IPS-18a (cell line): ENCODE results near the gene GDF10.

Source experiments
- H3K27ac ChIP-seq: one replicate; pipeline ENCODE4 v1.5.1; 2013; ENCODE audit warnings: low read length
- H3K27me3 ChIP-seq: one replicate; pipeline ENCODE4 v1.6.1; 2013; ENCODE audit warnings: mild to moderate bottlenecking, low read length; ENCODE audit not compliant: control insufficient read depth, insufficient read depth
- H3K36me3 ChIP-seq: one replicate; pipeline ENCODE4 v1.6.1; 2013; ENCODE audit warnings: low read depth, low read length; ENCODE audit not compliant: control insufficient read depth
- H3K4me1 ChIP-seq: one replicate; pipeline ENCODE4 v1.6.1; 2013; ENCODE audit warnings: low read depth, low read length; ENCODE audit not compliant: control insufficient read depth
- H3K4me3 ChIP-seq: one replicate; pipeline ENCODE4 v1.5.1; 2013; ENCODE audit warnings: low read length
- H3K9ac ChIP-seq: one replicate; pipeline ENCODE4 v1.6.1; 2013; ENCODE audit warnings: mild to moderate bottlenecking, low read length, moderate library complexity
- H3K9me3 ChIP-seq: one replicate; pipeline ENCODE4 v1.6.1; 2013; ENCODE audit warnings: low read depth, low read length; ENCODE audit not compliant: control insufficient read depth

The GDF10 gene

DNA sequence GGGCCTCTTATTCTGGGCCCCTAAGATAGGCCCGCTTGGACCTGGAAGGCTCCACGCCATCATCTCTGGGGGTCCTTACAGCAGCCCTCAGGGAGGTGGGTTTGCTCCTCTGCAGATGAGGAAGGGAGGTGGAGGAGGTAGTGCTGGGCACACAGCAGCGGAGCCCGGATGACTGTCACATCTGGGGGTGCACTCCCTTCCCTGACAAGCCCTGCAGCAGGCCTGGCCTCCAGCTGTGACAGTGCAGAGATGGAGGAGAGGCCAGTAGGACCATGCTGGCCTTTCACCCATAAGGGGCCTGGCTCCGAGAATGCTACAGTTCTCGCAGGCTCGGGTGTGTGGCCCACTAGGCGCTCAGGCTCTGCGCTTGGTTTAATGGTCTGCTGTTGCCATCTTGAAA lies 31.5 kb downstream of the GDF10 start:
- Histone ChIP-seq H3K9me3 (no peaks in the 10 kb centered on the region), H3K36me3 (no peaks in the 10 kb centered on the region), H3K4me1 (no peaks in the 10 kb centered on the region), H3K27ac (no peak overlapping the region), H3K27me3 (no peaks in the 10 kb centered on the region), H3K9ac (no peak overlapping the region), H3K4me3 (no peak overlapping the region)

GRCh38 chr10:47331954-47332353 lies 32.0 kb downstream of the GDF10 start:
- Histone ChIP-seq H3K9ac (no peak overlapping the region), H3K36me3 (no peaks in the 10 kb centered on the region), H3K4me1 (no peaks in the 10 kb centered on the region), H3K27me3 (no peaks in the 10 kb centered on the region), H3K27ac (no peak overlapping the region), H3K9me3 (no peaks in the 10 kb centered on the region), H3K4me3 (no peak overlapping the region)

DNA sequence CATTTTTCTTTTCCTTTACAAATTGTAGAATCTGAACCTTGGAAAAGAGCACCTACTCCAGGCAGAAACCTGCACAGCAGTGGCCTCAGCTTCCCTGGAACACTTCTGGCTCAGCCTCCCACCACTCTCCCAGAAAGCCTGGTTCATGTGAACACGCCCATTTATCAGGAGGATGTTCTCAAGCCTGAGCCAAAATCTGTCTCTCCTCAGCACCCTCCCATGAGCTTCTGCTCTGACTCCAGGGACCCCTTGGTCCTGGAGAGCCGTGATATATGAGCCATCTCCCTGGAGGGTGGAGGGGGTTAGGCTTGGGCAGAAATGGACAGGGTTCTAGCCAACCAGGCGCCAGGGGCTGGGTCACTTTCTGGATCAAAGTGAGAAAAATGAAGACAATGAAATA lies 32.4 kb downstream of the GDF10 start:
- Histone ChIP-seq H3K9me3 (no peaks in the 10 kb centered on the region), H3K4me3 (no peak overlapping the region), H3K36me3 (no peaks in the 10 kb centered on the region), H3K4me1 (no peaks in the 10 kb centered on the region), H3K9ac (no peak overlapping the region), H3K27me3 (no peaks in the 10 kb centered on the region), H3K27ac (no peak overlapping the region)

- Histone ChIP-seq H3K4me1 (no peaks in the 10 kb centered on the region), H3K4me3 (no peak overlapping the region), H3K36me3 (no peaks in the 10 kb centered on the region), H3K9ac (no peak overlapping the region), H3K27me3 (no peaks in the 10 kb centered on the region), H3K9me3 (no peaks in the 10 kb centered on the region), H3K27ac (no peak overlapping the region)
Measured at GRCh38 chr10:47332946-47333345, 32.9 kb downstream of the GDF10 start.

GRCh38 chr10:47333532-47333931 lies 33.5 kb downstream of the GDF10 start:
- no peak overlapping the region for H3K4me3 ChIP-seq
- no peaks in the 10 kb centered on the region for H3K36me3 ChIP-seq
- H3K9ac ChIP-seq, result no peak overlapping the region
- H3K4me1 ChIP-seq, result no peaks in the 10 kb centered on the region
- no peaks in the 10 kb centered on the region for H3K9me3 ChIP-seq
- no peaks in the 10 kb centered on the region for H3K27me3 ChIP-seq
- H3K27ac ChIP-seq, result no peak overlapping the region

DNA sequence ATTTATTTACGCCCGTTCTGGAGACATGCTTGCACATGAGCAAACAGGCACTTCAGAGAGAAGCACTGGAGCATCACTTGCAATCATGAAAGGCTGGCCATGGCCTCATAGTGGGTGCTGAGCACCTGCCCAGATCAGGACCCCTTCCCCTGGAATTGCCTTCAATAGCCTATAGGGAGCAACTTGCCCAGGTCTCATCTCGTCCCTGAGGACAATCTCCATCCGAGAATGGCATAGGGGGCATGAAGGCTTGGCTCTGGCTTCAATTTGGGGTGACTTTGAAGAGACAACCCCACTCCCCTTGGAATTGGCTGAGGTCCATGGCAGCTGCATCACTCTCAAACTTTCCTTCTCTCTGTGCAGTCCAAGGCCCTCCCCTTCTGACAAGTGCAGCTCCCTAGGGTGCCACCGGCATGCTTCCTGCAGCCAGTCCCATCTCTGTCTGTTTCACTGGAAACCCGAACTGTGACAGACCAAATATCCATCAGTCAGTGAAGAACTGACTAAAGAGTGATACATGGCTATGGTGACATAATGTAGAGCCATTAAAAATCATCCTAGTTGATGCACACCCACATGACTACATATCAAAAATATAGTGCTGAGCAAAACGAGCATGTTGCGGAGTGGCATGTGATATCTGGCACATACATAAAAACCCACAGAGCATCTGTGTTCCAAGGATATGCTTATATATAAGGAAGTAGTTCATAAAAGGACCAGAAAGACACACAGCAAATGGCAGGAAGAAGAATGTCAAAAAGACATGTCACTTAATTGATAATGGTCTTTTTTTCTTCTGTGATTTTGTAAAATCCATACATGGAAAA lies 34.7 kb downstream of the GDF10 start:
- H3K9me3 ChIP-seq, result no peaks in the 10 kb centered on the region
- H3K4me3 ChIP-seq, result no peak overlapping the region
- no peak overlapping the region for H3K27ac ChIP-seq
- no peaks in the 10 kb centered on the region for H3K4me1 ChIP-seq
- no peak overlapping the region for H3K9ac ChIP-seq
- no peaks in the 10 kb centered on the region for H3K36me3 ChIP-seq
- H3K27me3 ChIP-seq, result no peaks in the 10 kb centered on the region

DNA sequence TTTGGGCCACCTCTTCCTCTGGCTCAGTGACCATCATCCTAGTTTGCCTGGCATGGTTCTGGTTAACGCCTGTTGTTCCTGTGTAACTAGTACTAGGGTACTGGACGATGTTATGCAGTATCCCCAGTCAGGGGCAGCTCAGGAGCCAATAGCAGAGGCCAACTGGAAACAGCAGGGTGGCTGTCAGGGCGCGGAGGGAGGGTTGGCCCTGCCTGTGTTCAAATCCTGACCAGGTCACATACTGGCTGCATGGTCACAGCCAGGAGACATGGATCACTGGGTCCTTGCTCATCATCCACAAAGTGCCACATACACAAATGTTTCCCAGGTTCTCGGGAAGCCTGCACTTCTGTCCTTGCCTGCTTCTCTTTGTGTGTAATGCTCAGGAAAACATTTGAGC lies 35.9 kb downstream of the GDF10 start:
- Histone ChIP-seq H3K9ac (no peak overlapping the region), H3K27ac (no peak overlapping the region), H3K4me3 (no peak overlapping the region), H3K36me3 (no peaks in the 10 kb centered on the region), H3K27me3 (no peaks in the 10 kb centered on the region), H3K4me1 (no peaks in the 10 kb centered on the region), H3K9me3 (no peaks in the 10 kb centered on the region)

- H3K4me3 ChIP-seq, result no peak overlapping the region
- H3K27me3 ChIP-seq, result no peaks in the 10 kb centered on the region
- H3K9me3 ChIP-seq, result no peaks in the 10 kb centered on the region
- no peaks in the 10 kb centered on the region for H3K36me3 ChIP-seq
- no peaks in the 10 kb centered on the region for H3K4me1 ChIP-seq
- H3K27ac ChIP-seq, result no peak overlapping the region
- H3K9ac ChIP-seq, result no peak overlapping the region
Measured at GRCh38 chr10:47336387-47337134, 36.6 kb downstream of the GDF10 start.

- no peaks in the 10 kb centered on the region for H3K27me3 ChIP-seq
- no peaks in the 10 kb centered on the region for H3K36me3 ChIP-seq
- H3K9ac ChIP-seq, result no peak overlapping the region
- H3K4me3 ChIP-seq, result no peak overlapping the region
- H3K27ac ChIP-seq, result no peak overlapping the region
- no peaks in the 10 kb centered on the region for H3K9me3 ChIP-seq
- peaks cover 4% of the 10 kb centered on the region for H3K4me1 ChIP-seq
Measured at GRCh38 chr10:47337310-47337709, 37.3 kb downstream of the GDF10 start.

- Histone ChIP-seq H3K4me1 (peaks cover 11% of the 10 kb centered on the region), H3K27me3 (no peaks in the 10 kb centered on the region), H3K27ac (no peak overlapping the region), H3K4me3 (no peak overlapping the region), H3K9ac (no peak overlapping the region), H3K9me3 (no peaks in the 10 kb centered on the region), H3K36me3 (no peaks in the 10 kb centered on the region)
Measured at GRCh38 chr10:47339186-47339735, 39.3 kb downstream of the GDF10 start.

- no peaks in the 10 kb centered on the region for H3K36me3 ChIP-seq
- no peak overlapping the region for H3K4me3 ChIP-seq
- H3K27me3 ChIP-seq, result no peaks in the 10 kb centered on the region
- no peak overlapping the region for H3K27ac ChIP-seq
- H3K9ac ChIP-seq, result no peak overlapping the region
- peaks cover 11% of the 10 kb centered on the region for H3K4me1 ChIP-seq
- no peaks in the 10 kb centered on the region for H3K9me3 ChIP-seq
Measured at GRCh38 chr10:47339759-47340607, 40.0 kb downstream of the GDF10 start.
